Stimulated activated CD4-positive, alpha-beta T cell treated with anti-CD3 and anti-CD28 coated beads, Interleukin-12 subunit alpha, Interleukin-12 subunit beta, amount 100 ng/mL, for 24 hours (primary cell): ENCODE results near the gene FABP2.
"Not testable (repeated sequence)": the region's sequence is repeated elsewhere in the genome, so short reads cannot be mapped to it uniquely, and the experiment has no call there.

Experiments
- DNase-seq, 2 experiments: peaks; one replicate each; pipeline ENCODE4 v3.0.0-alpha.2; 2020; ENCODE audit warnings: low read depth in 2 of 2

The FABP2 gene

GRCh38 chr4:119310826-119311225 lies 11.1 kb downstream of the FABP2 start:
- no peak for DNase-seq

GRCh38 chr4:119307606-119308005 lies 14.3 kb downstream of the FABP2 start:
- DNase-seq, result no peak

GRCh38 chr4:119304431-119304830 lies 17.5 kb downstream of the FABP2 start:
- DNase-seq, result no peak

GRCh38 chr4:119303587-119304305 lies 18.2 kb downstream of the FABP2 start:
- DNase-seq, result no peak

- no peak for DNase-seq
Observed at GRCh38 chr4:119302073-119302832, 19.7 kb downstream of the FABP2 start.

GRCh38 chr4:119300101-119300978 lies 21.6 kb downstream of the FABP2 start:
- peak; percentile 87 to 89 for DNase-seq

GRCh38 chr4:119299741-119300100 lies 22.2 kb downstream of the FABP2 start:
- DNase-seq, result no peak

- no peak for DNase-seq
Observed at GRCh38 chr4:119299260-119299671, 22.7 kb downstream of the FABP2 start.

- DNase-seq, result no peak
Observed at GRCh38 chr4:119297795-119298194, 24.1 kb downstream of the FABP2 start.

GRCh38 chr4:119296356-119296755 lies 25.6 kb downstream of the FABP2 start:
- no peak for DNase-seq

GRCh38 chr4:119290598-119290997 lies 31.3 kb downstream of the FABP2 start:
- DNase-seq, result no peak

- no peak for DNase-seq
Observed at GRCh38 chr4:119289313-119289712, 32.6 kb downstream of the FABP2 start.

GRCh38 chr4:119286377-119287002 lies 35.4 kb downstream of the FABP2 start:
- no peak for DNase-seq

GRCh38 chr4:119284876-119285780 lies 36.8 kb downstream of the FABP2 start:
- no peak for DNase-seq

- DNase-seq, result no peak
Observed at GRCh38 chr4:119281393-119281792, 40.5 kb downstream of the FABP2 start.

GRCh38 chr4:119279945-119280344 lies 42.0 kb downstream of the FABP2 start:
- not testable (repeated sequence) for DNase-seq

GRCh38 chr4:119279541-119279940 lies 42.4 kb downstream of the FABP2 start:
- DNase-seq, result not testable (repeated sequence)

- no peak for DNase-seq
Observed at GRCh38 chr4:119271361-119272085, 50.4 kb downstream of the FABP2 start.

- DNase-seq, result no peak
Observed at GRCh38 chr4:119268466-119268865, 53.5 kb downstream of the FABP2 start.
